Activated CD8-positive, alpha-beta memory T cell treated with anti-CD3 and anti-CD28 coated beads for 1 hour (primary cell): ENCODE measurements around the gene EIF2B4.
A peak's percentile ranks its signal among the peaks of the same experiment; 100 is the strongest.
"Not testable (repeated sequence)": the region's sequence is repeated elsewhere in the genome, so short reads cannot be mapped to it uniquely, and the experiment has no call there.

ENCODE experiments used
- DNase-seq, 2 donors: peaks; one replicate each; pipeline ENCODE4 v3.0.0-alpha.2; 2020; ENCODE audit warnings: low read depth in 1 of 2; ENCODE audit errors: extremely low read depth in 1 of 2

The EIF2B4 gene

GRCh38 chr2:27350106-27350693, 19.9 kb downstream of the EIF2B4 start:
- DNase-seq, result no peak

- DNase-seq, result no peak
These were observed 22.5 kb downstream of the EIF2B4 start for GRCh38 chr2:27347641-27348040.

GRCh38 chr2:27336173-27336572, 34.0 kb downstream of the EIF2B4 start:
- DNase-seq, result no peak

GRCh38 chr2:27335311-27335710, 34.8 kb downstream of the EIF2B4 start:
- DNase-seq, result no peak

- DNase-seq, result no peak
These were observed 45.4 kb downstream of the EIF2B4 start for GRCh38 chr2:27324720-27325119.

- DNase-seq, result no peak
These were observed 46.4 kb downstream of the EIF2B4 start for GRCh38 chr2:27323596-27324285.

- DNase-seq, result peak; percentile 63 to 77
These were observed 47.2 kb downstream of the EIF2B4 start, which contains the start of gene MPV17 for GRCh38 chr2:27322766-27323595. MPV17 (minus strand) TSS chr2:27323097; CDS start chr2:27322517, 580 bp downstream.

- no peak for DNase-seq
These were observed 47.8 kb downstream of the EIF2B4 start for GRCh38 chr2:27322301-27322765.

GRCh38 chr2:27320958-27321543, 49.1 kb downstream of the EIF2B4 start:
- no peak for DNase-seq

- not testable (repeated sequence) for DNase-seq
These were observed 50.3 kb downstream of the EIF2B4 start for GRCh38 chr2:27319839-27320238.

- no peak for DNase-seq
These were observed 53.3 kb downstream of the EIF2B4 start for GRCh38 chr2:27316655-27317412.

GRCh38 chr2:27315122-27315521, 55.0 kb downstream of the EIF2B4 start:
- DNase-seq, result no peak

GRCh38 chr2:27314709-27315108, 55.4 kb downstream of the EIF2B4 start:
- DNase-seq, result no peak
